Mesenchymal stem cell (in vitro differentiated cells and primary cell): Measurements from ENCODE around the gene KLC1.
A peak's percentile ranks its signal among the peaks of the same experiment; 100 is the strongest.

Experiments
- DNase-seq: peaks from one replicate; pipeline ENCODE4 v3.0.0-alpha.2; 2013
- H2AFZ ChIP-seq: one replicate; pipeline ENCODE4 v1.6.1; 2013; ENCODE audit warnings: low read depth, mild to moderate bottlenecking, control low read depth, inconsistent platforms, low read length, moderate library complexity
- H2AK5ac ChIP-seq: 2 replicates; pipeline ENCODE4 v1.6.1; 2013; ENCODE audit warnings: low read length, moderate library complexity, mild to moderate bottlenecking, inconsistent platforms; ENCODE audit not compliant: severe bottlenecking
- H2BK120ac ChIP-seq: one replicate; pipeline ENCODE4 v1.6.1; 2013; ENCODE audit warnings: low read depth, mild to moderate bottlenecking, inconsistent platforms, low read length, moderate library complexity
- H2BK12ac ChIP-seq, 2 experiments: one replicate each; pipeline ENCODE4 v1.6.1; 2013; ENCODE audit warnings: inconsistent platforms in 2 of 2, low read length in 2 of 2, mild to moderate bottlenecking in 2 of 2, moderate library complexity in 2 of 2, control low read depth in 1 of 2
- H2BK15ac ChIP-seq: one replicate; pipeline ENCODE4 v1.6.1; 2013; ENCODE audit warnings: mild to moderate bottlenecking, low read depth, inconsistent platforms; ENCODE audit not compliant: poor library complexity, severe bottlenecking
- H2BK5ac ChIP-seq: 2 replicates; pipeline ENCODE4 v1.6.1; 2013; ENCODE audit warnings: low read depth, mild to moderate bottlenecking, low read length, control low read depth, inconsistent platforms; ENCODE audit not compliant: poor library complexity, severe bottlenecking
- H3K14ac ChIP-seq, 2 experiments: one replicate each; pipeline ENCODE4 v1.6.1; 2013; ENCODE audit warnings: inconsistent platforms in 2 of 2, low read length in 2 of 2, control low read depth in 1 of 2, mild to moderate bottlenecking in 1 of 2, moderate library complexity in 1 of 2
- H3K18ac ChIP-seq, 2 experiments: one replicate each; pipeline ENCODE4 v1.6.1; 2013; ENCODE audit warnings: inconsistent platforms in 2 of 2, low read length in 2 of 2, control low read depth in 1 of 2, low read depth in 1 of 2, mild to moderate bottlenecking in 1 of 2
- H3K23ac ChIP-seq, 2 experiments: one replicate each; pipeline ENCODE4 v1.6.1; 2013; ENCODE audit warnings: inconsistent platforms in 2 of 2, low read length in 2 of 2, mild to moderate bottlenecking in 2 of 2, moderate library complexity in 2 of 2, control low read depth in 1 of 2
- H3K27ac ChIP-seq: 2 replicates; pipeline ENCODE4 v1.5.1; 2013; ENCODE audit warnings: mild to moderate bottlenecking, moderate library complexity, low read length, control low read depth, inconsistent platforms; ENCODE audit not compliant: poor library complexity, severe bottlenecking
- H3K27me3 ChIP-seq, 2 experiments: 2 replicates each; pipeline versions ENCODE4 v1.6.1 to v1.7.0; 2013; ENCODE audit warnings: low read length in 2 of 2, mild to moderate bottlenecking in 2 of 2, moderate library complexity in 2 of 2, control low read depth in 1 of 2, inconsistent platforms in 1 of 2; ENCODE audit not compliant: control insufficient read depth in 1 of 2, insufficient read depth in 1 of 2
- H3K36me3 ChIP-seq, 2 experiments: 2 replicates each; pipeline versions ENCODE4 v1.6.1 to v1.7.0; 2013; ENCODE audit warnings: low read length in 2 of 2, control low read depth in 1 of 2, inconsistent platforms in 1 of 2, low read depth in 1 of 2, mild to moderate bottlenecking in 1 of 2; ENCODE audit not compliant: insufficient read depth in 2 of 2, control insufficient read depth in 1 of 2
- H3K4ac ChIP-seq, 2 experiments: one replicate each; pipeline ENCODE4 v1.6.1; 2013; ENCODE audit warnings: inconsistent platforms in 2 of 2, low read length in 2 of 2, mild to moderate bottlenecking in 2 of 2, moderate library complexity in 2 of 2, control low read depth in 1 of 2, low read depth in 1 of 2
- H3K4me1 ChIP-seq: 2 replicates; pipeline ENCODE4 v1.6.1; 2013; ENCODE audit warnings: low read depth, low read length, control low read depth; ENCODE audit not compliant: control insufficient read depth, insufficient read depth
- H3K4me2 ChIP-seq: 2 replicates; pipeline ENCODE4 v1.6.1; 2013; ENCODE audit warnings: low read length, mild to moderate bottlenecking, inconsistent platforms; ENCODE audit not compliant: poor library complexity, severe bottlenecking
- H3K4me3 ChIP-seq, 2 experiments: 2 replicates each; pipeline versions ENCODE4 v1.5.1 to v1.7.0; 2013; ENCODE audit warnings: low read length in 2 of 2, mild to moderate bottlenecking in 2 of 2, control low read depth in 1 of 2, low read depth in 1 of 2; ENCODE audit not compliant: insufficient read depth in 1 of 2
- H3K79me1 ChIP-seq: replicated peaks from 2 replicates; pipeline ENCODE4 v1.6.1; 2013; ENCODE audit warnings: mild to moderate bottlenecking, control low read depth, low read length, inconsistent platforms; ENCODE audit not compliant: poor library complexity, severe bottlenecking
- H3K9ac ChIP-seq: 2 replicates; pipeline ENCODE4 v1.7.0; 2013; ENCODE audit warnings: mild to moderate bottlenecking, low read length, moderate library complexity
- H3K9me3 ChIP-seq: 2 replicates; pipeline ENCODE4 v1.7.0; 2013; ENCODE audit warnings: mild to moderate bottlenecking, low read length; ENCODE audit not compliant: control insufficient read depth
- H4K8ac ChIP-seq: one replicate; pipeline ENCODE4 v1.6.1; 2013; ENCODE audit warnings: inconsistent platforms, mild to moderate bottlenecking, low read length, moderate library complexity
- H4K91ac ChIP-seq: one replicate; pipeline ENCODE4 v1.6.1; 2013; ENCODE audit warnings: mild to moderate bottlenecking, low read length, inconsistent platforms
- WGBS: methylation state at CpG from one replicate; pipeline ENCODE4 v1.1.7; 2013; ENCODE audit warnings: mixed read lengths; 5-methylcytosine and 5-hydroxymethylcytosine counted together

The KLC1 gene

DNA sequence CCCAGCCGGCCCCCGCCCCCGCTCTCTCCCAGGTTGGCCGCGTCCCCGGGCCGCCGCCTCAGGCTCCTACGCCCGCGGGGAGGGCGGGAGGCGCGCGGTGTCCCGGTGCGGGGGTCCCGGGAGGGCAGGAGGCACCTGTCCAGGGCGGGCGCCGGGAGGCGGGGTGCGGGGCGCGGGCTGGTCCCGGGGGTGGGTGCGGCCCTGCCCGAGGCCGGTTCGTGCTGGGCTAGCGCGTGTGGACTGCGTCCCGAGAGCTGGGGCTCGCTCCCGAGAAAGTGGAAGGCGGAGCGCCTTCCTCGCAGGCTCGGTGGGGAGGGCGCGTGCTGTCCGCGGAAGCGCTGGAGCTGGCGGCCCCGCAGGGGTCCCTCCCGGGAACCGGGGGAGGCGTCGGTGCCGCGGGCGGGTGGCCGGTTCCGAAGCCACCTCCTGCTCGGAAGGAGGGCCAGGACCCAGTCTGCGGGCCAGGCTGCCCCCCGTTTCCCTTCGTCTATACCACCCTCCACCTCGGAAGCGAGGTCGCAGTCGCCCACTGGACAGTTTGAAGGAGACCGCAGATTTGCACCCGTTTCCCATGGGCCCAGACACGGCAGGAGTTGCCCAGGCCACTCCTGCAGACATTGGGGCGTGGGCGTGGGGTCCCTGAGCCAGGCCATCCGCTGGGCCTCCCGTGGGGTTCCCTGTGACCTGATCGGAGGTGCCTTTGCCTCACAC, 87.2 kb downstream of the KLC1 start:
- H3K4me3 ChIP-seq: peak overlapping the region; percentile 90 to 92
- H2AK5ac ChIP-seq: peak overlapping the region; percentile 1
- peak overlapping the region; percentile 5 to 20 for H3K4ac ChIP-seq
- peaks cover 40% of the 10 kb centered on the region for H3K79me1 ChIP-seq
- H2BK5ac ChIP-seq: no peak overlapping the region
- peak overlapping the region in 1 of 2 experiments; percentile 51 for H3K23ac ChIP-seq
- no peaks in the 10 kb centered on the region for H3K27me3 ChIP-seq
- H3K36me3 ChIP-seq: peaks cover 8 to 27% of the 10 kb centered on the region in 2 experiments
- peak overlapping the region in 1 of 2 experiments; percentile 35 for H3K14ac ChIP-seq
- peak overlapping the region; percentile 68 to 73 for H3K18ac ChIP-seq
- peak overlapping the region; percentile 10 for H2AFZ ChIP-seq
- peak overlapping the region; percentile 38 for H2BK15ac ChIP-seq
- WGBS: 6% methylated on average over 60 of the region's 72 CpGs
- DNase-seq: peak; percentile 33
- peak overlapping the region; percentile 84 for H3K9ac ChIP-seq
- no peaks in the 10 kb centered on the region for H3K9me3 ChIP-seq
- peak overlapping the region; percentile 46 for H4K91ac ChIP-seq
- H3K27ac ChIP-seq: no peak overlapping the region
- H2BK120ac ChIP-seq: no peak overlapping the region
- H3K4me2 ChIP-seq: peak overlapping the region; percentile 90
- H4K8ac ChIP-seq: peak overlapping the region; percentile 4
- no peak overlapping the region for H2BK12ac ChIP-seq
- peaks cover 36% of the 10 kb centered on the region for H3K4me1 ChIP-seq

DNA sequence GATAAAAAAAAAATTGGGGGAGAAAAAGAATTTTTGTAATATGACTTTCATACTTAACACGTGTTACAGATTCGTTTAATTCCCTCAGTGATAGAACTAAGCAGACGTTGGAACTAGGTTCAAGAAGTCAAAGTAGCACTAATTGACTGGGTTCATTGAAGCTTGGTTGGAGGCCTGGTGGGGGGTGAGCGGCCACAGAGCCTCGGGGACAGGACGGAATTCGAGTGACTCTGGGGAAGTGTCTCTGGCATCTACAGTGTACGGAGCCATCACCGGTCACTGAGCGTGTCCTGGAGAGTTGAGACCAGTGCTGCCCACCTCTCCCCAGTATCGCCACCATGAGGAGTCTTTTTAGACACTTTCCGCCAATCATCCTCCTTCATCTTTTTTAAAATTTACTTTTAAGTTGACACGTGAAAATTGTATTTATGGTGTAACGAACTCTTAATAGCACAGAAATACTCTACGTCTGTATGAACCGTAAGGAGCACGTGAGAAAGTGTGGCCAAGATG, 87.9 kb downstream of the KLC1 start:
- no peaks in the 10 kb centered on the region for H3K27me3 ChIP-seq
- no peak overlapping the region for H2BK5ac ChIP-seq
- DNase-seq: no peak
- no peak overlapping the region for H2BK15ac ChIP-seq
- H3K23ac ChIP-seq: no peak overlapping the region
- peaks cover 39% of the 10 kb centered on the region for H3K79me1 ChIP-seq
- peak overlapping the region; percentile 90 for H3K4me2 ChIP-seq
- H3K4me3 ChIP-seq: peak overlapping the region in 1 of 2 experiments; percentile 90
- no peak overlapping the region for H3K18ac ChIP-seq
- H3K27ac ChIP-seq: no peak overlapping the region
- no peaks in the 10 kb centered on the region for H3K9me3 ChIP-seq
- H3K4ac ChIP-seq: no peak overlapping the region
- 81% methylated on average over 15 of the region's 17 CpGs for WGBS
- peaks cover 8 to 26% of the 10 kb centered on the region in 2 experiments for H3K36me3 ChIP-seq
- H2BK12ac ChIP-seq: no peak overlapping the region
- H3K14ac ChIP-seq: no peak overlapping the region
- H3K9ac ChIP-seq: peak overlapping the region; percentile 84
- H4K91ac ChIP-seq: no peak overlapping the region
- H2BK120ac ChIP-seq: no peak overlapping the region
- no peak overlapping the region for H2AFZ ChIP-seq
- peaks cover 43% of the 10 kb centered on the region for H3K4me1 ChIP-seq
- H2AK5ac ChIP-seq: no peak overlapping the region
- no peak overlapping the region for H4K8ac ChIP-seq

DNA sequence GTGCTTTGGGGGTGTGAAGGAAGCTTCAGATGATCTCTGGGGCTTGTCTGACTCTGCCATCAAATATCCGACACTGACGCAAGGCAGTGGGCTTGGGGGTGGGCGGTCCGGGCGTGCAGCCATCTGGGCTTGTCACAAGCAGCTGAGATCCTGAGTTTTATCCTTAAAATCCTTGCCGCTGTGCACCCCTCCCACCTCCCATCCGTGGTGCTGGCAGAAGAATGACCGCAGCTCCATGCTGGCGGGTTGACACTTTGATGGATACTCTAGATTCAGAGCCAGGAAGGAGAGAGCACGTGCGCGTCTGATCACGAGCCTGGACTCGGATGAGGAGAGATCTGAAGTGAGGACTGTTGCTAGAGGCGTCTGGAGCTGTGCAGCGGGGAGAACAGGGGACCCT, 89.6 kb downstream of the KLC1 start:
- H3K36me3 ChIP-seq: peaks cover 8 to 19% of the 10 kb centered on the region in 2 experiments
- no peak for DNase-seq
- H3K4me3 ChIP-seq: peak overlapping the region in 1 of 2 experiments; percentile 13
- H3K4me2 ChIP-seq: no peak overlapping the region
- no peak overlapping the region for H2AK5ac ChIP-seq
- H2BK12ac ChIP-seq: no peak overlapping the region
- H3K14ac ChIP-seq: no peak overlapping the region
- no peaks in the 10 kb centered on the region for H3K9me3 ChIP-seq
- 90% methylated on average over 16 of the region's 16 CpGs for WGBS
- H2BK15ac ChIP-seq: no peak overlapping the region
- no peak overlapping the region for H4K91ac ChIP-seq
- H3K23ac ChIP-seq: peak overlapping the region in 1 of 2 experiments; percentile 32
- H3K79me1 ChIP-seq: peaks cover 44% of the 10 kb centered on the region
- peaks cover 48% of the 10 kb centered on the region for H3K4me1 ChIP-seq
- no peak overlapping the region for H3K18ac ChIP-seq
- H3K9ac ChIP-seq: peak overlapping the region; percentile 38
- H2AFZ ChIP-seq: no peak overlapping the region
- no peak overlapping the region for H2BK120ac ChIP-seq
- H3K4ac ChIP-seq: peak overlapping the region in 1 of 2 experiments; percentile 49
- H3K27me3 ChIP-seq: no peaks in the 10 kb centered on the region
- H3K27ac ChIP-seq: no peak overlapping the region
- H2BK5ac ChIP-seq: no peak overlapping the region
- no peak overlapping the region for H4K8ac ChIP-seq

DNA sequence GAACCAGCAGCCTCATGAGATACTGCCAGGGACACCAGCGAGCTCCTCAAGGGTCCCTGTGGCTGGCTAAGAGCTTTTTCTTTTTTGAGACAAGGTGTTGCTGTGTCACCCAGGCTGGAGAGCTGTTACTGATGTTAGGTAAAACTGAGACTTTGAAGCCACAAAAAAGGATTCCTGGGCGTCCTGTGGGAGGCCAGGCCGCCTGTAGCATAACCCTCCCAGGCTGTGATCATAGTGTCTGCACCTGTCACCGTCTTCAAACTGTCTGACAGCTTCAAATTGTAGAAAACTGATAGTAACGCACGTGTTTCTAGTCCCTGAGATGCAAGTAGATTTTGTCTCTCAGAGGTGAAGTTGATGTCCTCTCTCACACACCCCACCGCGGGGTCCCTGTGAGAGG, 90.7 kb downstream of the KLC1 start:
- no peak overlapping the region for H2BK15ac ChIP-seq
- peaks cover 49% of the 10 kb centered on the region for H3K4me1 ChIP-seq
- H2AK5ac ChIP-seq: no peak overlapping the region
- H3K9me3 ChIP-seq: no peaks in the 10 kb centered on the region
- no peak overlapping the region for H4K8ac ChIP-seq
- no peak overlapping the region for H3K4me3 ChIP-seq
- no peaks in the 10 kb centered on the region for H3K27me3 ChIP-seq
- no peak for DNase-seq
- 91% methylated on average over 8 of the region's 8 CpGs for WGBS
- H3K27ac ChIP-seq: no peak overlapping the region
- H3K14ac ChIP-seq: no peak overlapping the region
- no peak overlapping the region for H3K9ac ChIP-seq
- H3K4me2 ChIP-seq: no peak overlapping the region
- H4K91ac ChIP-seq: no peak overlapping the region
- no peak overlapping the region for H3K4ac ChIP-seq
- H2BK5ac ChIP-seq: no peak overlapping the region
- no peak overlapping the region for H2BK120ac ChIP-seq
- no peak overlapping the region for H2BK12ac ChIP-seq
- peaks cover 8 to 29% of the 10 kb centered on the region in 2 experiments for H3K36me3 ChIP-seq
- H3K23ac ChIP-seq: no peak overlapping the region
- H2AFZ ChIP-seq: no peak overlapping the region
- H3K79me1 ChIP-seq: peaks cover 48% of the 10 kb centered on the region
- H3K18ac ChIP-seq: no peak overlapping the region
